ENCODE measurements around the gene FLRT1.

FLRT1 gene

GRCh38 chr11:64056213-64056785 lies 20.6 kb downstream of the FLRT1 start:
- TF ChIP-seq TCF12 (IDR thresholded peaks at IDR 0.05; ENCODE audit: low read depth) (no peak), MAX (IDR thresholded peaks at IDR 0.05) (no peak), NFIC (IDR thresholded peaks at IDR 0.05) (no peak), USF1 (IDR thresholded peaks at IDR 0.05) (no peak), YY1 (IDR thresholded peaks at IDR 0.05; ENCODE audit: low read depth) (no peak), RAD21 (IDR thresholded peaks at IDR 0.05; ENCODE audit: low read depth) (no peak), EP300 (IDR thresholded peaks at IDR 0.05; ENCODE audit: borderline replicate concordance) (no peak), TEAD4 (IDR thresholded peaks at IDR 0.05) (no peak), ZBTB7A (IDR thresholded peaks at IDR 0.05; ENCODE audit: low read depth) (no peak), TAF1 (IDR thresholded peaks at IDR 0.05; ENCODE audit: low read depth) (no peak), CEBPB (IDR thresholded peaks at IDR 0.05) (no peak), FOXM1 (IDR thresholded peaks at IDR 0.05; ENCODE audit: borderline replicate concordance, low read depth) (no peak), CREB1 (IDR thresholded peaks at IDR 0.05; ENCODE audit: low read depth) (no peak)

GRCh38 chr11:64056861-64057260 lies 21.1 kb downstream of the FLRT1 start:
- TF ChIP-seq TCF12 (IDR thresholded peaks at IDR 0.05; ENCODE audit: low read depth) = no peak
- no peak for TF ChIP-seq REST (IDR thresholded peaks at IDR 0.05; ENCODE audit: low read depth)
- no peak for TF ChIP-seq YY1 (IDR thresholded peaks at IDR 0.05; ENCODE audit: low read depth)
- TF ChIP-seq RAD21 (IDR thresholded peaks at IDR 0.05; ENCODE audit: low read depth) = no peak

GRCh38 chr11:64057890-64058289 lies 22.2 kb downstream of the FLRT1 start:
- no peak for TF ChIP-seq TCF12 (IDR thresholded peaks at IDR 0.05; ENCODE audit: low read depth)
- no peak for TF ChIP-seq MAX (IDR thresholded peaks at IDR 0.05)
- TF ChIP-seq REST (IDR thresholded peaks at IDR 0.05; ENCODE audit: low read depth) = no peak
- no peak for TF ChIP-seq CREB1 (IDR thresholded peaks at IDR 0.05; ENCODE audit: low read depth)
- no peak for TF ChIP-seq USF1 (IDR thresholded peaks at IDR 0.05)
- TF ChIP-seq ZBTB7A (IDR thresholded peaks at IDR 0.05; ENCODE audit: low read depth) = no peak
- TF ChIP-seq NFIC (IDR thresholded peaks at IDR 0.05) = no peak
- no peak for TF ChIP-seq EGR1 (IDR thresholded peaks at IDR 0.05)

- TF ChIP-seq CREB1 (IDR thresholded peaks at IDR 0.05; ENCODE audit: low read depth) (no peak), TAF1 (IDR thresholded peaks at IDR 0.05; ENCODE audit: low read depth) (no peak), FOXM1 (IDR thresholded peaks at IDR 0.05; ENCODE audit: borderline replicate concordance, low read depth) (no peak), CEBPB (IDR thresholded peaks at IDR 0.05) (no peak), TCF12 (IDR thresholded peaks at IDR 0.05; ENCODE audit: low read depth) (no peak), YY1 (IDR thresholded peaks at IDR 0.05; ENCODE audit: low read depth) (no peak), RAD21 (IDR thresholded peaks at IDR 0.05; ENCODE audit: low read depth) (no peak), EP300 (IDR thresholded peaks at IDR 0.05; ENCODE audit: borderline replicate concordance) (no peak), USF1 (IDR thresholded peaks at IDR 0.05) (no peak), NFIC (IDR thresholded peaks at IDR 0.05) (no peak), REST (IDR thresholded peaks at IDR 0.05; ENCODE audit: low read depth) (no peak), MAX (IDR thresholded peaks at IDR 0.05) (no peak), ZBTB7A (IDR thresholded peaks at IDR 0.05; ENCODE audit: low read depth) (no peak), TEAD4 (IDR thresholded peaks at IDR 0.05) (no peak), EGR1 (IDR thresholded peaks at IDR 0.05) (no peak)
These were observed 22.8 kb downstream of the FLRT1 start for GRCh38 chr11:64058494-64058893.

Measured in Ishikawa (cell line).